Measurements from ENCODE around the gene DHCR7.

The DHCR7 gene

DNA sequence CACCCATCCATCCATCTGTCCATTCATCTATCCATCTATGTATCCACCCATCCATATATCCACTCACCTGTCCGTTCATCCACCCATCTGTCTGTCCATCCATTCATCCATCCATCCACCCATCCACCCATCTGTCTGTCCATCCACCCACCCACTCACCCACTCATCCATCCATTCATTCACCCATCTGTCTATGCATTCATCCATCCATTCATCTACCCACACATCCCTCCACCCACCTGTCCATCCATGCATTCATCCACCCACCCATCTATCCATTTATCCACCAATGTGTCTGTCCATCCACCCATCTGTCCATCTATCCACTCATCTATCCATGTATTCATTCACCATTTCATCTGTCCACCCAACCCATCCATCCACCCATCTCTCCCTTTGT is 38.1 kb upstream of the DHCR7 start:
- Histone ChIP-seq H3K36me3 (ENCODE audit: insufficient read depth, low read length) (peaks cover 51% of the 10 kb centered on the region; the same call in 1 of the 2 replicates), H3K4me1 (ENCODE audit: insufficient read depth, low read length, poor library complexity, severe bottlenecking) (no peaks in the 10 kb centered on the region), H4K20me1 (ENCODE audit: insufficient read depth, low read length, poor library complexity, severe bottlenecking) (no peaks in the 10 kb centered on the region), H3K9ac (ENCODE audit: low read depth, low read length, poor library complexity, severe bottlenecking) (no peak overlapping the region), H3K27me3 (ENCODE audit: insufficient read depth, low read length, poor library complexity, severe bottlenecking) (no peaks in the 10 kb centered on the region), H3K4me2 (ENCODE audit: low read depth, low read length, poor library complexity, severe bottlenecking) (no peak overlapping the region), H3K9me2 (replicated peaks; ENCODE audit: low read depth, low read length) (no peaks in the 10 kb centered on the region), H3K4me3 (ENCODE audit: low read length, poor library complexity, severe bottlenecking) (no peak overlapping the region), H3K79me2 (ENCODE audit: insufficient read depth, low read length) (no peaks in the 10 kb centered on the region), H2AFZ (ENCODE audit: low read length) (no peak overlapping the region), H3F3A (ENCODE audit: low read depth) (no peaks in the 10 kb centered on the region), H3K9me3 (ENCODE audit: insufficient read depth, low read depth, low read length) (no peaks in the 10 kb centered on the region)
- TF ChIP-seq, protein P1, sequence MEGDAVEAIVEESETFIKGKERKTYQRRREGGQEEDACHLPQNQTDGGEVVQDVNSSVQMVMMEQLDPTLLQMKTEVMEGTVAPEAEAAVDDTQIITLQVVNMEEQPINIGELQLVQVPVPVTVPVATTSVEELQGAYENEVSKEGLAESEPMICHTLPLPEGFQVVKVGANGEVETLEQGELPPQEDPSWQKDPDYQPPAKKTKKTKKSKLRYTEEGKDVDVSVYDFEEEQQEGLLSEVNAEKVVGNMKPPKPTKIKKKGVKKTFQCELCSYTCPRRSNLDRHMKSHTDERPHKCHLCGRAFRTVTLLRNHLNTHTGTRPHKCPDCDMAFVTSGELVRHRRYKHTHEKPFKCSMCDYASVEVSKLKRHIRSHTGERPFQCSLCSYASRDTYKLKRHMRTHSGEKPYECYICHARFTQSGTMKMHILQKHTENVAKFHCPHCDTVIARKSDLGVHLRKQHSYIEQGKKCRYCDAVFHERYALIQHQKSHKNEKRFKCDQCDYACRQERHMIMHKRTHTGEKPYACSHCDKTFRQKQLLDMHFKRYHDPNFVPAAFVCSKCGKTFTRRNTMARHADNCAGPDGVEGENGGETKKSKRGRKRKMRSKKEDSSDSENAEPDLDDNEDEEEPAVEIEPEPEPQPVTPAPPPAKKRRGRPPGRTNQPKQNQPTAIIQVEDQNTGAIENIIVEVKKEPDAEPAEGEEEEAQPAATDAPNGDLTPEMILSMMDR (conservative IDR thresholded peaks at IDR 0.05; ENCODE audit: low read length): no peak
- TF ChIP-seq EZH2phosphoT487 (IDR thresholded peaks at IDR 0.05; ENCODE audit: borderline replicate concordance): no peak

DNA sequence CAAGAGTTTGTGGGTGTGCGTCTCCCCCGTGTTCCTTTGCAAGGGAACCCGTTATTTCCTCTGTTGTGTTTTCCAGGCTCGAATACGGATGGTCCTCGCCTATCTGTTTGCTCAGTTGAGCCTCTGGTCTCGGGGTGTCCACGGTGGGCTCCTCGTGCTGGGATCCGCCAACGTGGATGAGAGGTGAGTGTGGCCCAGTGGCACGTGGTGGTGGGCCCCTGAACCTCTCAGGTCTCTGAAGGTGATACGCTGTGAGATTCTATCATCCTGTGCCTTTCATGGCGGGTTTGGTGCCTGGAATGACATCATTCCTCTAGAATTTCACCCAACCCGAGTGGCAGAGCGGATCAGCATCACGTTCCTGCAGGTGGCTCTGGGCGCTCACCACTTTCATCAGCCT is 37.3 kb upstream of the DHCR7 start:
- Histone ChIP-seq H2AFZ (ENCODE audit: low read length) (no peak overlapping the region), H3K4me2 (ENCODE audit: low read depth, low read length, poor library complexity, severe bottlenecking) (no peak overlapping the region), H3K4me1 (ENCODE audit: insufficient read depth, low read length, poor library complexity, severe bottlenecking) (no peaks in the 10 kb centered on the region), H3K9me2 (replicated peaks; ENCODE audit: low read depth, low read length) (no peaks in the 10 kb centered on the region), H4K20me1 (ENCODE audit: insufficient read depth, low read length, poor library complexity, severe bottlenecking) (no peaks in the 10 kb centered on the region), H3K27me3 (ENCODE audit: insufficient read depth, low read length, poor library complexity, severe bottlenecking) (no peaks in the 10 kb centered on the region), H3K9ac (ENCODE audit: low read depth, low read length, poor library complexity, severe bottlenecking) (no peak overlapping the region), H3K4me3 (ENCODE audit: low read length, poor library complexity, severe bottlenecking) (no peak overlapping the region), H3K36me3 (ENCODE audit: insufficient read depth, low read length) (peaks cover 51% of the 10 kb centered on the region; the same call in 1 of the 2 replicates), H3K9me3 (ENCODE audit: insufficient read depth, low read depth, low read length) (no peaks in the 10 kb centered on the region), H3F3A (ENCODE audit: low read depth) (no peaks in the 10 kb centered on the region), H3K79me2 (ENCODE audit: insufficient read depth, low read length) (no peaks in the 10 kb centered on the region)
- TF ChIP-seq, protein P1 (conservative IDR thresholded peaks at IDR 0.05; ENCODE audit: low read length): no peak
- no peak for TF ChIP-seq EZH2phosphoT487 (IDR thresholded peaks at IDR 0.05; ENCODE audit: borderline replicate concordance)

DNA sequence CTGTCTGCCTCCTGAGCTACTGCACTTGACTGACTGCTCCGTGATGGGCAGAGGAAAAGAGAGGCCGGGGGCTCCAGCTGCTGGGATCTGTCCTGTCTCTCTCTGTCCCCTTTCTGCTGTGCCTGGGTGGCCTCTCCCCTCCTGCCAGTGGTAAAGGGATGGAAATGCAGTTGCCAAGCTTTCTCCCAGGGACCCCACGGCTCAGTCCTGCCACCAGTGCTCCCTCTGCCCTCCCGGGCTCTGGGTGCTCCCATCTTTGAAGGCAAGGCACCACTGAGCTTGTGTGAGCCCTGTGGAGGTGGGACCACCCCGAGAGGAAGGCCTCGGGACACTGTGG is 36.8 kb upstream of the DHCR7 start:
- Histone ChIP-seq H2AFZ (ENCODE audit: low read length) (no peak overlapping the region), H3K79me2 (ENCODE audit: insufficient read depth, low read length) (no peaks in the 10 kb centered on the region), H3K9me2 (replicated peaks; ENCODE audit: low read depth, low read length) (no peaks in the 10 kb centered on the region), H3K9me3 (ENCODE audit: insufficient read depth, low read depth, low read length) (no peaks in the 10 kb centered on the region), H3K4me1 (ENCODE audit: insufficient read depth, low read length, poor library complexity, severe bottlenecking) (no peaks in the 10 kb centered on the region), H3F3A (ENCODE audit: low read depth) (no peaks in the 10 kb centered on the region), H3K9ac (ENCODE audit: low read depth, low read length, poor library complexity, severe bottlenecking) (no peak overlapping the region), H3K4me2 (ENCODE audit: low read depth, low read length, poor library complexity, severe bottlenecking) (no peak overlapping the region), H3K27me3 (ENCODE audit: insufficient read depth, low read length, poor library complexity, severe bottlenecking) (no peaks in the 10 kb centered on the region), H3K4me3 (ENCODE audit: low read length, poor library complexity, severe bottlenecking) (no peak overlapping the region), H4K20me1 (ENCODE audit: insufficient read depth, low read length, poor library complexity, severe bottlenecking) (no peaks in the 10 kb centered on the region), H3K36me3 (ENCODE audit: insufficient read depth, low read length) (peaks cover 49% of the 10 kb centered on the region; the same call in 1 of the 2 replicates)
- TF ChIP-seq EZH2phosphoT487 (IDR thresholded peaks at IDR 0.05; ENCODE audit: borderline replicate concordance): no peak
- TF ChIP-seq, protein P1 (conservative IDR thresholded peaks at IDR 0.05; ENCODE audit: low read length): no peak

Data from Loucy (cell line).